K562 (cell line): ENCODE measurements around the gene RER1. TPM values are rescaled to one million over a fixed set of nuclear protein-coding genes. Genes with fewer than 3 reads are reported as not detected.

Experiments
- CHCHD3 ChIP-seq: fragments of 250-450 bp; sonication (Bioruptor Pico); IDR thresholded peaks from 2 replicates; pipeline ENCODE4 v2.1.2; 2022; ENCODE audit warnings: mild to moderate bottlenecking
- FUS ChIP-seq: fragments of 200-400 bp; formaldehyde crosslinking; optimal IDR thresholded peaks from 2 replicates; pipeline ENCODE3; 2017; ENCODE audit warnings: low read depth, low read length
- GATAD2B ChIP-seq: fragments of 450-650 bp; IDR thresholded peaks from 2 replicates; pipeline ENCODE4 v1.6.1; 2017; ENCODE audit warnings: mild to moderate bottlenecking, borderline replicate concordance
- NBN ChIP-seq: fragments of 450-650 bp; IDR thresholded peaks from 2 replicates; pipeline ENCODE4 v1.6.1; 2016; ENCODE audit warnings: low read depth, mild to moderate bottlenecking
- NKRF ChIP-seq: fragments of 450-650 bp; IDR thresholded peaks from 2 replicates; pipeline ENCODE4 v1.6.1; 2016; ENCODE audit warnings: borderline replicate concordance
- NR2C2 ChIP-seq, 2 experiments: fragments of 200-800 bp in 1 of 2; sonication (Bioruptor generic) in 1 of 2; sonication (generic) in 1 of 2; formaldehyde crosslinking in 1 of 2; IDR thresholded peaks; 2 replicates each; pipeline versions ENCODE4 v1.6.1 to v1.8.0; 2016 to 2022; ENCODE audit warnings: mild to moderate bottlenecking in 1 of 2, missing compliant biosample characterization in 1 of 2, missing genetic modification characterization in 1 of 2, missing genetic modification reagents in 1 of 2
- PHF20 ChIP-seq: fragments of 450-650 bp; IDR thresholded peaks from 2 replicates; pipeline ENCODE4 v1.6.1; 2018; ENCODE audit not compliant: partially characterized antibody
- RBFOX2 ChIP-seq: fragments of 200-400 bp; formaldehyde crosslinking; IDR thresholded peaks from 2 replicates; pipeline ENCODE4 v1.6.1; 2017; ENCODE audit warnings: low read depth, mild to moderate bottlenecking, low read length, moderate library complexity
- RBM25 ChIP-seq: fragments of 200-400 bp; formaldehyde crosslinking; IDR thresholded peaks from 2 replicates; pipeline ENCODE4 v1.6.1; 2018; ENCODE audit warnings: low read length, low read depth, moderate library complexity; ENCODE audit not compliant: severe bottlenecking
- TEAD2 ChIP-seq: fragments of 450-650 bp; IDR thresholded peaks from 2 replicates; pipeline ENCODE4 v1.6.1; 2016; ENCODE audit warnings: missing genetic modification characterization, control low read depth, missing compliant biosample characterization
- ZBTB40 ChIP-seq, 2 experiments: fragments of 450-650 bp in 1 of 2; sonication (generic) in 1 of 2; formaldehyde crosslinking in 1 of 2; IDR thresholded peaks; 2 replicates each; pipeline versions ENCODE4 v1.7.1 to v1.9.0; 2016 to 2022; ENCODE audit warnings: inconsistent platforms in 1 of 2, mild to moderate bottlenecking in 1 of 2, missing genetic modification reagents in 1 of 2
- ZNF444 ChIP-seq: fragments of 250-450 bp; sonication (Bioruptor Pico); IDR thresholded peaks from 2 replicates; pipeline ENCODE4 v1.4.0; 2020; ENCODE audit warnings: mild to moderate bottlenecking, moderate library complexity
- polyA plus RNA-seq, 8 experiments: library from polyadenylated mRNA; depleted of rRNA in 4 of 8; stranded (reverse) in 5 of 8; unstranded in 3 of 8; fragments of >200 nt; fragmentation: Nextera tagmentation in 2 of 8; fragmentation: Illumina TruSeq in 1 of 8; extraction: Ambion mirVana in 2 of 8; extraction: Trizol in 1 of 8; gene quantifications; 2 replicates each; pipeline versions ENCODE4 v1.2.1 to v1.2.3, GENCODE V29; 2011 to 2014; ENCODE audit warnings: inconsistent platforms in 1 of 8, missing spikeins in 1 of 8
- total RNA-seq, 7 experiments: library from RNA; depleted of rRNA in 6 of 7; stranded (reverse); fragments of >200 nt in 6 of 7; fragmentation: Illumina TruSeq in 2 of 7; extraction: Trizol in 2 of 7; gene quantifications; 2 replicates each; pipeline versions ENCODE4 v1.2.1 to v1.2.3, GENCODE V29; 2011 to 2021; ENCODE audit warnings: low replicate concordance in 1 of 7
- TF ChIP-seq, protein P1 (sequence below): IDR thresholded peaks from 2 replicates; pipeline ENCODE4 v1.6.1; 2014; ENCODE audit warnings: antibody characterized with exemption
- TF ChIP-seq, protein P2 (sequence below): sonication (generic); IDR thresholded peaks from 2 replicates; pipeline ENCODE4 v1.6.1; 2016

Gene RER1
- total and polyA plus RNA-seq, 9 of the 15 experiments (the other 6 are each of a cell fraction or from before 2014, with no cell fraction given): 19.6 to 354 (median 183) TPM

GRCh38 chr1:2391931-2392509 lies 379 bp downstream of the RER1 start (continued):
- TF ChIP-seq, protein P1, sequence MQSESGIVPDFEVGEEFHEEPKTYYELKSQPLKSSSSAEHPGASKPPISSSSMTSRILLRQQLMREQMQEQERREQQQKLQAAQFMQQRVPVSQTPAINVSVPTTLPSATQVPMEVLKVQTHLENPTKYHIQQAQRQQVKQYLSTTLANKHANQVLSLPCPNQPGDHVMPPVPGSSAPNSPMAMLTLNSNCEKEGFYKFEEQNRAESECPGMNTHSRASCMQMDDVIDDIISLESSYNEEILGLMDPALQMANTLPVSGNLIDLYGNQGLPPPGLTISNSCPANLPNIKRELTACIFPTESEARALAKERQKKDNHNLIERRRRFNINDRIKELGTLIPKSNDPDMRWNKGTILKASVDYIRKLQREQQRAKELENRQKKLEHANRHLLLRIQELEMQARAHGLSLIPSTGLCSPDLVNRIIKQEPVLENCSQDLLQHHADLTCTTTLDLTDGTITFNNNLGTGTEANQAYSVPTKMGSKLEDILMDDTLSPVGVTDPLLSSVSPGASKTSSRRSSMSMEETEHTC: no peak
- TF ChIP-seq CHCHD3 (CRISPR knock-in tag): no peak
- TF ChIP-seq RBM25: no peak
- TF ChIP-seq RBFOX2: no peak
- no peak for TF ChIP-seq ZBTB40 (IDR thresholded peaks at IDR 0.05)
- no peak for TF ChIP-seq ZBTB40 (CRISPR knock-in tag; IDR thresholded peaks at IDR 0.05)
- no peak for TF ChIP-seq ZNF444 (CRISPR knock-in tag)
- no peak for TF ChIP-seq FUS
- TF ChIP-seq, protein P2, sequence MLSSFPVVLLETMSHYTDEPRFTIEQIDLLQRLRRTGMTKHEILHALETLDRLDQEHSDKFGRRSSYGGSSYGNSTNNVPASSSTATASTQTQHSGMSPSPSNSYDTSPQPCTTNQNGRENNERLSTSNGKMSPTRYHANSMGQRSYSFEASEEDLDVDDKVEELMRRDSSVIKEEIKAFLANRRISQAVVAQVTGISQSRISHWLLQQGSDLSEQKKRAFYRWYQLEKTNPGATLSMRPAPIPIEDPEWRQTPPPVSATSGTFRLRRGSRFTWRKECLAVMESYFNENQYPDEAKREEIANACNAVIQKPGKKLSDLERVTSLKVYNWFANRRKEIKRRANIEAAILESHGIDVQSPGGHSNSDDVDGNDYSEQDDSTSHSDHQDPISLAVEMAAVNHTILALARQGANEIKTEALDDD: peak; percentile 75; the same call in 1 of the 2 replicates
- TF ChIP-seq NBN: no peak
- peak; percentile 95; the same call in 1 of the 2 replicates for TF ChIP-seq GATAD2B
- TF ChIP-seq TEAD2 (tag): no peak
- no peak for TF ChIP-seq NR2C2 (CRISPR knock-in tag; IDR thresholded peaks at IDR 0.05)
- peak; percentile 94 for TF ChIP-seq NR2C2 (tag; IDR thresholded peaks at IDR 0.05)
- TF ChIP-seq PHF20: no peak
- TF ChIP-seq NKRF: no peak
